A673 (cell line): Measurements from ENCODE around the gene SREBF1. TPM values are rescaled to one million over a fixed set of nuclear protein-coding genes. Genes with fewer than 3 reads are reported as not detected.

Experiments
- BruUV-seq: library from RNA; stranded (reverse); fragments of 400-500 nt; replicated peaks from 2 replicates; lab custom pipeline; 2021; lab: Mats Ljungman, UMichigan
- CTCF ChIA-PET: fragments of 300-600 bp; sonication (Branson Sonifier 250); formaldehyde crosslinking; loops from one replicate; lab custom pipeline; 2022; ENCODE audit warnings: antibody characterized with exemption; lab: Charles Lee
- POLR2A ChIA-PET: fragments of 300-600 bp; sonication (Branson Sonifier 250); formaldehyde crosslinking; loops from one replicate; lab custom pipeline; 2022; ENCODE audit warnings: antibody characterized with exemption; ENCODE audit not compliant: low non-redundant PET; lab: Charles Lee
- DNase-seq: peaks from one replicate; pipeline ENCODE4 v3.0.0-alpha.2; 2015; ENCODE audit warnings: low spot score
- H3K27ac ChIP-seq: fragments of 200-600 bp; sonication (generic); 2 replicates; pipeline ENCODE4 v1.5.1; 2016; ENCODE audit warnings: mixed run types, low read depth, mild to moderate bottlenecking, mixed read lengths, antibody characterized with exemption, low read length; ENCODE audit not compliant: poor library complexity, severe bottlenecking
- H3K27me3 ChIP-seq: fragments of 200-600 bp; sonication (generic); replicated peaks from 2 replicates; pipeline ENCODE4 v1.6.1; 2017; ENCODE audit warnings: mixed run types, low read depth, mild to moderate bottlenecking, mixed read lengths, antibody characterized with exemption, low read length; ENCODE audit not compliant: insufficient read depth, poor library complexity
- H3K36me3 ChIP-seq: fragments of 200-600 bp; sonication (generic); 2 replicates; pipeline ENCODE4 v1.6.1; 2016; ENCODE audit warnings: mixed run types, mild to moderate bottlenecking, mixed read lengths, antibody characterized with exemption, low read length; ENCODE audit not compliant: insufficient read depth, poor library complexity, severe bottlenecking
- H3K4me1 ChIP-seq: fragments of 200-600 bp; sonication (generic); 2 replicates; pipeline ENCODE4 v1.6.1; 2017; ENCODE audit warnings: mixed run types, mild to moderate bottlenecking, mixed read lengths, antibody characterized with exemption, low read length; ENCODE audit not compliant: insufficient read depth, poor library complexity, severe bottlenecking
- H3K4me3 ChIP-seq: fragments of 200-600 bp; sonication (generic); 2 replicates; pipeline ENCODE4 v1.5.1; 2016; ENCODE audit warnings: low read depth, mixed run types, mild to moderate bottlenecking, mixed read lengths, low read length; ENCODE audit not compliant: poor library complexity, severe bottlenecking
- H3K9me3 ChIP-seq: fragments of 200-600 bp; sonication (generic); 2 replicates; pipeline ENCODE4 v1.6.1; 2016; ENCODE audit warnings: mixed run types, low read depth, mild to moderate bottlenecking, mixed read lengths, antibody characterized with exemption, low read length; ENCODE audit not compliant: poor library complexity, severe bottlenecking
- EZH2 ChIP-seq: fragments of 200-600 bp; sonication (generic); IDR thresholded peaks from 2 replicates; pipeline ENCODE4 v1.6.1; 2017; ENCODE audit warnings: borderline replicate concordance, low read depth, mild to moderate bottlenecking, mixed read lengths, antibody characterized with exemption, low read length; ENCODE audit not compliant: poor library complexity, severe bottlenecking
- intact Hi-C: fragments of 100-400 bp; cut with micrococcal nuclease; formaldehyde crosslinking; loops from one replicate; pipeline ENCODE4 v1.10.0; 2022; ENCODE audit not compliant: unreplicated experiment
- total RNA-seq: library from RNA; stranded (reverse); gene quantifications from 2 replicates; pipeline ENCODE4 v1.2.3, GENCODE V29; 2021
- TF ChIP-seq, protein P1 (sequence below): fragments of 300-800, 200-600 bp; sonication (generic); conservative IDR thresholded peaks from 2 replicates; pipeline ENCODE4 v1.5.1; 2017; ENCODE audit warnings: low read depth, mild to moderate bottlenecking, antibody characterized with exemption, low read length, moderate library complexity, mixed read lengths

SREBF1 gene
- total RNA-seq, 1 experiment from 2014 or later = 240 TPM

DNA sequence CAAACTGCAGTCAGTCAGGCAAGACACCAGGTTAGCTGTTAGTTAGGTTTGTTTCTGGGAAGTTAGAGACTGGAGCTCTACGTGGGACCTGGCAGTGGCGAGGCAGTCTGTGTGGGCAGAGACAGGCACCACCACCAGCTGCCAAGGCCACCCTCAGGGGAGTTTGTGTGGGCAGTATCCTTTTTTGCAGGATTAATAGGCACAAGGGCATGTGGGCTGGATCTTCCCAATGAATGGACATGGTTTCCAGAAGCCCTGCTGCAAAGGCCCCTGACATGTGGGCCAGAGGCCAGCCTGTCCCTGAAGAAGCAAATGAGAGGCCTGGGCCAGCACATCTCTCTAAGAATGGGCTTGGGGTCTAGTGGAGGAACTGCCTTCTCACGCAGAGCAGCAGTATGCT is 19.2 kb upstream of the SREBF1 start:
- Histone ChIP-seq H3K27ac (no peak overlapping the region), H3K4me1 (peaks cover 14% of the 10 kb centered on the region), H3K9me3 (no peaks in the 10 kb centered on the region), H3K4me3 (no peak overlapping the region), H3K27me3 (no peaks in the 10 kb centered on the region), H3K36me3 (no peaks in the 10 kb centered on the region)
- DNase-seq = no peak
- BruUV-seq = no TSS peak
- TF ChIP-seq, protein P1, sequence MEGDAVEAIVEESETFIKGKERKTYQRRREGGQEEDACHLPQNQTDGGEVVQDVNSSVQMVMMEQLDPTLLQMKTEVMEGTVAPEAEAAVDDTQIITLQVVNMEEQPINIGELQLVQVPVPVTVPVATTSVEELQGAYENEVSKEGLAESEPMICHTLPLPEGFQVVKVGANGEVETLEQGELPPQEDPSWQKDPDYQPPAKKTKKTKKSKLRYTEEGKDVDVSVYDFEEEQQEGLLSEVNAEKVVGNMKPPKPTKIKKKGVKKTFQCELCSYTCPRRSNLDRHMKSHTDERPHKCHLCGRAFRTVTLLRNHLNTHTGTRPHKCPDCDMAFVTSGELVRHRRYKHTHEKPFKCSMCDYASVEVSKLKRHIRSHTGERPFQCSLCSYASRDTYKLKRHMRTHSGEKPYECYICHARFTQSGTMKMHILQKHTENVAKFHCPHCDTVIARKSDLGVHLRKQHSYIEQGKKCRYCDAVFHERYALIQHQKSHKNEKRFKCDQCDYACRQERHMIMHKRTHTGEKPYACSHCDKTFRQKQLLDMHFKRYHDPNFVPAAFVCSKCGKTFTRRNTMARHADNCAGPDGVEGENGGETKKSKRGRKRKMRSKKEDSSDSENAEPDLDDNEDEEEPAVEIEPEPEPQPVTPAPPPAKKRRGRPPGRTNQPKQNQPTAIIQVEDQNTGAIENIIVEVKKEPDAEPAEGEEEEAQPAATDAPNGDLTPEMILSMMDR = no peak
- TF ChIP-seq EZH2 = no peak
- intact Hi-C loops = no loop called here
- ChIA-PET CTCF (no interaction called here), POLR2A (no interaction called here)

DNA sequence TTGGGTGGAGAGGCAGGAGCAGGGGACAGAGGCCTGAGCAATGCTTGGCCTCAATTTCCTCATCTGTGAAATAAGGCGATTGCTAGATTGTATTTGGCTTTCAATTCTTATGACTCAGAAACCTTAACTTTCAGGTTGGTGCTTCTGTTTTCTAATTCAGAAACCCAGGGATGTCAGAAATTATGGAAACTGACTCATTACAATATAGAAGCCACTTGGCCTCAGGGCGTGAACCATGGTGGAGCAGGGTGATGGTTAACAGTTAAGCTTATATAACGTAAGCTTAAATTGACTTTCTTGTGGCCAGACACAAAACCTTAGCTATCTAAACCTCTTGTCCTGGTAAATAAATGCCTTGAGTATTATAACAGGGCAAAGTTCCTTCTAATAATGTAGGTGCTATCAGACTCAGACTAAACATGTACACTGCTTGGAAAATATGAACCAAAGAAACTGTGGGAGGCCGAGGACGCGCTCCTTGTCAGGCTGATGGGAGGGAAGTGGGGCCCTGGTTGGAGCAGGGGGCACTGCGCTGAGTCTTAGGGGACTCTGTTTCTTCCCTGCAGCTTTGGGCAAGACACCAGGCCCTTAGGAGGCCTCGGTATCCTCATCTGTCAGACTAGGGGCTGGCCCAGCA is 17.1 kb upstream of the SREBF1 start:
- no TSS peak for BruUV-seq
- Histone ChIP-seq H3K27me3 (no peaks in the 10 kb centered on the region), H3K4me3 (no peak overlapping the region), H3K9me3 (no peaks in the 10 kb centered on the region), H3K27ac (no peak overlapping the region), H3K4me1 (peaks cover 34% of the 10 kb centered on the region), H3K36me3 (no peaks in the 10 kb centered on the region)
- intact Hi-C loops = no loop called here
- TF ChIP-seq EZH2 = no peak
- TF ChIP-seq, protein P1 = no peak
- no peak for DNase-seq
- CTCF ChIA-PET = no interaction called here
- POLR2A ChIA-PET = interaction anchor here (0.6 kb wide), 1 partner anchor 41 kb away, joined by 5 read pairs; no protein-coding TSS in a partner anchor

DNA sequence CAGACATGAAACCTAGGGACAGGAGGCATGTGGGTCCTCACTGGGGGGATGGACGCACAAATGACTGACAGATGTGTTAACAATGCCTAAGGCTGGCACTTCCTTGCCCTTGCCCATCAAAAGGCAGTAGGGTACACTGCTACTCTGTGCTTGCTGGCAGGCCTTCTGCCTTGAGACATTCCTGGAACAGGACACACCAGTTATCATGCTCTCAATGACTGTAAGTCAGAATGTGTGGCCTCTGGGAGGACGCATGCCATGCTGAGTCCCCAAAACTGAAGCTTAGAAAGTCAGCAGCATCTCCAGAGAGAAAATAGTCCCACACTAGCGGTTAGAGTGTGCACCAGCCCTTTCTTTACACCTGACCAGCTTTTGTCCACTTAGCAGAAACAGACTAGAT is 16.1 kb upstream of the SREBF1 start:
- BruUV-seq = no TSS peak
- ChIA-PET CTCF (interaction anchor here (1.7 kb wide), 1 partner anchor 66 kb away, joined by 3 read pairs; no protein-coding TSS in a partner anchor), POLR2A (no interaction called here)
- no peak for DNase-seq
- intact Hi-C loops = no loop called here
- TF ChIP-seq, protein P1 = no peak
- TF ChIP-seq EZH2 = no peak
- Histone ChIP-seq H3K4me1 (peaks cover 40% of the 10 kb centered on the region), H3K4me3 (no peak overlapping the region), H3K9me3 (no peaks in the 10 kb centered on the region), H3K36me3 (no peaks in the 10 kb centered on the region), H3K27ac (no peak overlapping the region), H3K27me3 (no peaks in the 10 kb centered on the region)
